DND-41 (cell line): ENCODE measurements around the gene NLGN1.

ENCODE experiments used
- CTCF ChIP-seq: IDR thresholded peaks from 2 replicates; pipeline ENCODE4 v1.5.1; 2012; ENCODE audit warnings: borderline replicate concordance, low read length, moderate library complexity, mild to moderate bottlenecking; ENCODE audit not compliant: poor library complexity, severe bottlenecking; ENCODE audit errors: extremely low read depth
- EZH2 ChIP-seq: IDR thresholded peaks from 3 replicates; pipeline ENCODE4 v1.6.1; 2012; ENCODE audit warnings: borderline replicate concordance, low read depth, mild to moderate bottlenecking, moderate library complexity, low read length, inconsistent platforms; ENCODE audit not compliant: severe bottlenecking

GRCh38 chr3:174255454-174255853 lies 857.9 kb downstream of the NLGN1 start:
- TF ChIP-seq CTCF = no peak
- no peak for TF ChIP-seq EZH2
